Liver (tissue), 3 donors: ENCODE results near the gene RSAD2.

ENCODE experiments used
- SP1 ChIP-seq: IDR thresholded peaks from 2 replicates; pipeline ENCODE4 v1.6.1; 2018; ENCODE audit warnings: antibody characterized with exemption, mild to moderate bottlenecking
- YY1 ChIP-seq: IDR thresholded peaks from 2 replicates; pipeline ENCODE4 v1.6.1; 2016; ENCODE audit warnings: antibody characterized with exemption, mild to moderate bottlenecking
- TF ChIP-seq, protein P1 (sequence below): fragments of 150-350 bp; IDR thresholded peaks from 2 replicates; pipeline ENCODE4 v1.5.1; 2017; ENCODE audit warnings: improper control_type of control experiment, low read depth, low read length; ENCODE audit not compliant: missing input control
- TF ChIP-seq, protein P2 (sequence below): IDR thresholded peaks from 2 replicates; pipeline ENCODE4 v1.6.1; 2016; ENCODE audit warnings: antibody characterized with exemption
- TF ChIP-seq, protein P3 (sequence below): IDR thresholded peaks from 2 replicates; pipeline ENCODE4 v1.6.1; 2016; ENCODE audit warnings: antibody characterized with exemption
- donor health status: healthy.
- donor health status: healthy.

DNA sequence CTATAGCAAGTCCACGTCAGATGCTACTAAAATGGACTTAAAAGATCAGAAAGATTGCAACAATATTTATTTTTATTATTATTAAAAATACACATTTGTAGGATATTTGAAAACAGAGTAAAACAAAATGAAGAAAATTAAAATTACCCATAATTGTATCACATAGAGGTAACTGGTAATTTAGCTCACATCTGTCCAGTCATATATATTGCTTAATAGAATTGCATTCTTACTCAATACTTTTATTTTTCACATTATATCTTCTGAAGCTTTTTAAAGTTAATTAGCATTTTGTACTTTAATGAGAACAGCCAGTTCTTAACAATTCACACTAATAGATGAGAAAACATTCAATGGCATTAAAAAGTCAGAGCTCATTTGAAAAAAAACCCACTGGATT is 28.1 kb downstream of the RSAD2 start:
- TF ChIP-seq SP1, result no peak
- TF ChIP-seq, protein P1, sequence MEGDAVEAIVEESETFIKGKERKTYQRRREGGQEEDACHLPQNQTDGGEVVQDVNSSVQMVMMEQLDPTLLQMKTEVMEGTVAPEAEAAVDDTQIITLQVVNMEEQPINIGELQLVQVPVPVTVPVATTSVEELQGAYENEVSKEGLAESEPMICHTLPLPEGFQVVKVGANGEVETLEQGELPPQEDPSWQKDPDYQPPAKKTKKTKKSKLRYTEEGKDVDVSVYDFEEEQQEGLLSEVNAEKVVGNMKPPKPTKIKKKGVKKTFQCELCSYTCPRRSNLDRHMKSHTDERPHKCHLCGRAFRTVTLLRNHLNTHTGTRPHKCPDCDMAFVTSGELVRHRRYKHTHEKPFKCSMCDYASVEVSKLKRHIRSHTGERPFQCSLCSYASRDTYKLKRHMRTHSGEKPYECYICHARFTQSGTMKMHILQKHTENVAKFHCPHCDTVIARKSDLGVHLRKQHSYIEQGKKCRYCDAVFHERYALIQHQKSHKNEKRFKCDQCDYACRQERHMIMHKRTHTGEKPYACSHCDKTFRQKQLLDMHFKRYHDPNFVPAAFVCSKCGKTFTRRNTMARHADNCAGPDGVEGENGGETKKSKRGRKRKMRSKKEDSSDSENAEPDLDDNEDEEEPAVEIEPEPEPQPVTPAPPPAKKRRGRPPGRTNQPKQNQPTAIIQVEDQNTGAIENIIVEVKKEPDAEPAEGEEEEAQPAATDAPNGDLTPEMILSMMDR, result no peak
- TF ChIP-seq, protein P2, sequence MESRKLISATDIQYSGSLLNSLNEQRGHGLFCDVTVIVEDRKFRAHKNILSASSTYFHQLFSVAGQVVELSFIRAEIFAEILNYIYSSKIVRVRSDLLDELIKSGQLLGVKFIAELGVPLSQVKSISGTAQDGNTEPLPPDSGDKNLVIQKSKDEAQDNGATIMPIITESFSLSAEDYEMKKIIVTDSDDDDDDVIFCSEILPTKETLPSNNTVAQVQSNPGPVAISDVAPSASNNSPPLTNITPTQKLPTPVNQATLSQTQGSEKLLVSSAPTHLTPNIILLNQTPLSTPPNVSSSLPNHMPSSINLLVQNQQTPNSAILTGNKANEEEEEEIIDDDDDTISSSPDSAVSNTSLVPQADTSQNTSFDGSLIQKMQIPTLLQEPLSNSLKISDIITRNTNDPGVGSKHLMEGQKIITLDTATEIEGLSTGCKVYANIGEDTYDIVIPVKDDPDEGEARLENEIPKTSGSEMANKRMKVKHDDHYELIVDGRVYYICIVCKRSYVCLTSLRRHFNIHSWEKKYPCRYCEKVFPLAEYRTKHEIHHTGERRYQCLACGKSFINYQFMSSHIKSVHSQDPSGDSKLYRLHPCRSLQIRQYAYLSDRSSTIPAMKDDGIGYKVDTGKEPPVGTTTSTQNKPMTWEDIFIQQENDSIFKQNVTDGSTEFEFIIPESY, result no peak
- TF ChIP-seq, protein P3, sequence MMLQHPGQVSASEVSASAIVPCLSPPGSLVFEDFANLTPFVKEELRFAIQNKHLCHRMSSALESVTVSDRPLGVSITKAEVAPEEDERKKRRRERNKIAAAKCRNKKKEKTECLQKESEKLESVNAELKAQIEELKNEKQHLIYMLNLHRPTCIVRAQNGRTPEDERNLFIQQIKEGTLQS, result no peak
- TF ChIP-seq YY1, result no peak
